ENCODE results near the gene CLEC18C.
"Not testable (repeated sequence)": the region's sequence is repeated elsewhere in the genome, so short reads cannot be mapped to it uniquely, and the experiment has no call there.

Gene CLEC18C

GRCh38 chr16:70173212-70173837 lies at the start of gene CLEC18C:
TSS of gene CLEC18C (plus strand) at chr16:70173787. CDS start at chr16:70174279, 492 bp downstream.
- not testable (repeated sequence) for DNase-seq

GRCh38 chr16:70123822-70124221 lies 49.8 kb upstream of the CLEC18C start:
- DNase-seq = not testable (repeated sequence)

- not testable (repeated sequence) for DNase-seq
These were observed 47.4 kb upstream of the CLEC18C start for GRCh38 chr16:70126226-70126625.

- not testable (repeated sequence) for DNase-seq
These were observed 45.9 kb upstream of the CLEC18C start for GRCh38 chr16:70127706-70128105.

- not testable (repeated sequence) for DNase-seq
These were observed 44.7 kb upstream of the CLEC18C start for GRCh38 chr16:70128844-70129243.

- not testable (repeated sequence) for DNase-seq
These were observed 37.8 kb upstream of the CLEC18C start for GRCh38 chr16:70135796-70136195.

- not testable (repeated sequence) for DNase-seq
These were observed 37.0 kb upstream of the CLEC18C start for GRCh38 chr16:70136595-70136994.

- not testable (repeated sequence) for DNase-seq
These were observed 30.8 kb upstream of the CLEC18C start for GRCh38 chr16:70142739-70143138.

- DNase-seq = not testable (repeated sequence)
These were observed 30.2 kb upstream of the CLEC18C start for GRCh38 chr16:70143231-70143895.

GRCh38 chr16:70147853-70148252 lies 25.7 kb upstream of the CLEC18C start:
- not testable (repeated sequence) for DNase-seq

GRCh38 chr16:70148453-70148852 lies 25.1 kb upstream of the CLEC18C start:
- DNase-seq = not testable (repeated sequence)

GRCh38 chr16:70149296-70149695 lies 24.3 kb upstream of the CLEC18C start:
- not testable (repeated sequence) for DNase-seq

- DNase-seq = no peak
These were observed 22.2 kb upstream of the CLEC18C start for GRCh38 chr16:70151391-70151790.

GRCh38 chr16:70151941-70152509 lies 21.6 kb upstream of the CLEC18C start:
- DNase-seq = no peak

GRCh38 chr16:70152578-70153302 lies 20.8 kb upstream of the CLEC18C start:
- no peak for DNase-seq

GRCh38 chr16:70154736-70155135 lies 18.9 kb upstream of the CLEC18C start:
- DNase-seq = not testable (repeated sequence)

- DNase-seq = no peak
These were observed 17.2 kb upstream of the CLEC18C start for GRCh38 chr16:70156207-70156978.

GRCh38 chr16:70157105-70157476 lies 16.5 kb upstream of the CLEC18C start:
- no peak for DNase-seq

GRCh38 chr16:70157477-70158260 lies 15.9 kb upstream of the CLEC18C start:
- no peak for DNase-seq

- DNase-seq = no peak
These were observed 15.2 kb upstream of the CLEC18C start for GRCh38 chr16:70158261-70158939.
